Effector memory CD8-positive, alpha-beta T cell (primary cell): ENCODE data around the gene GPR152.
"Not testable (repeated sequence)": the region's sequence is repeated elsewhere in the genome, so short reads cannot be mapped to it uniquely, and the experiment has no call there.

ENCODE experiments used
- ATAC-seq: fragments of 150-1000 bp; cut with Tn5 transposase; replicated peaks from 2 replicates; pipeline ENCODE4 v1.10.0; 2021; ENCODE audit warnings: mild to moderate bottlenecking, moderate library complexity
- DNase-seq, 3 experiments: peaks; one replicate each; pipeline ENCODE4 v3.0.0; 2021
- H3K27ac Mint-ChIP-seq, 2 donors: one replicate each; pipeline ENCODE4 v1.8.0; 2022; ENCODE audit warnings: mild to moderate bottlenecking in 2 of 2, mixed read lengths in 2 of 2, moderate library complexity in 2 of 2
- H3K27me3 Mint-ChIP-seq, 2 donors: one replicate each; pipeline ENCODE4 v1.8.0; 2022; ENCODE audit warnings: mixed read lengths in 2 of 2
- H3K36me3 Mint-ChIP-seq: one replicate; pipeline ENCODE4 v1.8.0; 2022; ENCODE audit warnings: mild to moderate bottlenecking, moderate library complexity, mixed read lengths; ENCODE audit not compliant: insufficient read depth
- H3K4me1 Mint-ChIP-seq, 2 donors: one replicate each; pipeline ENCODE4 v1.8.0; 2022; ENCODE audit warnings: low read depth in 2 of 2, mixed read lengths in 2 of 2
- H3K4me3 Mint-ChIP-seq, 2 donors: one replicate each; pipeline ENCODE4 v1.8.0; 2022; ENCODE audit warnings: mild to moderate bottlenecking in 2 of 2, mixed read lengths in 2 of 2, moderate library complexity in 2 of 2
- H3K9me3 Mint-ChIP-seq, 2 donors: one replicate each; pipeline ENCODE4 v1.8.0; 2022; ENCODE audit warnings: mixed read lengths in 2 of 2

GPR152 gene

DNA sequence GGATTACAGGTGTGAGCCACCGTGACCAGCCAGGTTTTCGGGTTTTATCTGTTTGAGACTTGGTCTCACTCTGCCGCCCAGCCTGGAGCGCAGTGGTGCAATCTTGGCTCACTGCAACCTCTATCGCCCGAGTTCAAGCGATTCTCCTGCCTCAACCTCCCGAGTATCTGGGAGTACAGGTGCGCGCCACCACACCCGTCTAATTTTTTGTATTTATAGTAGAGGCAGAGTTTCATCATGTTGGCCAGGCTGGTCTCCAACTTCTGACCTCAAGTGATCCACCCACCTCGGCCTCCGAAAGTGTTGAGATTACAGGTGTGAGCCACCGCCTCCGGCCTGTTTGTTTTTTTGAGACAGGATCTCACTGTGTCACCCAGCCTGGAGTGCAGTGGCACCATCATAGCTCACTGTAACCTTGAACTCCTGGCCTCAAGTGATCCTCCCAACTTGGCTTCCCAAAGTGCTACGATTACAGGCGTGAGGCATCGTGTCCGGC lies 25.1 kb downstream of the GPR152 start:
- Mint-ChIP-seq H3K4me3 (peak overlapping the region; percentile 93 to 94), H3K36me3 (peaks cover 37% of the 10 kb centered on the region), H3K4me1 (peaks cover 30 to 37% of the 10 kb centered on the region in 2 donors), H3K27ac (peak overlapping the region; percentile 96 to 97)
- DNase-seq, H3K9me3 Mint-ChIP-seq, ATAC-seq, H3K27me3 Mint-ChIP-seq: not testable (repeated sequence)

DNA sequence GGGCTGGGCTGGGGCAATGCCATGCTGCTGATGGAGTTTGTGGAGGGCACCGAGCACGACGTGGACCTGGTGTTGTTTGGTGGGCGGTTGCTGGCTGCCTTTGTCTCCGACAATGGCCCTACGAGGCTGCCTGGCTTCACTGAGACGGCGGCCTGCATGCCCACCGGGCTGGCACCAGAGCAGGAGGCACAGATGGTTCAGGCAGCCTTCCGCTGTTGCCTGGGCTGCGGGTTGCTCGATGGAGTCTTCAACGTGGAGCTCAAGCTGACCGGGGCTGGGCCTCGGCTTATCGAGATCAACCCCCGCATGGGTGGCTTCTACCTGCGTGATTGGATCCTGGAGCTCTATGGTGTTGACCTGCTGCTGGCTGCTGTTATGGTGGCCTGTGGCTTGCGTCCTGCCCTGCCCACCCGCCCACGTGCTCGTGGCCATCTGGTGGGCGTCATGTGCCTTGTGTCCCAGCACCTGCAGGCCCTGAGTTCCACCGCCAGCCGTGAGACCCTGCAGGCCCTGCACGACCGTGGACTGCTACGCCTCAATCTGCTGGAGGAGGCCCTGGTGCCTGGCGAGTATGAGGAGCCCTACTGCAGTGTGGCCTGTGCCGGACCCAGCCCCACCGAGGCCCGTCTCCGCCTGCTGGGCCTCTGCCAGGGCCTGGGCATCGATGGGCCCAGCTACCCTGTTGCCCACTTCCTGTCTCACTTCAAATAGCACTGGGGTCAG lies 28.5 kb downstream of the GPR152 start:
- H3K27ac Mint-ChIP-seq = no peak overlapping the region
- no peaks in the 10 kb centered on the region for H3K9me3 Mint-ChIP-seq
- ATAC-seq = no peak
- peaks cover 34 to 40% of the 10 kb centered on the region in 2 donors for H3K4me1 Mint-ChIP-seq
- no peak for DNase-seq
- no peak overlapping the region for H3K4me3 Mint-ChIP-seq
- peaks cover 33% of the 10 kb centered on the region for H3K36me3 Mint-ChIP-seq
- H3K27me3 Mint-ChIP-seq = no peaks in the 10 kb centered on the region

DNA sequence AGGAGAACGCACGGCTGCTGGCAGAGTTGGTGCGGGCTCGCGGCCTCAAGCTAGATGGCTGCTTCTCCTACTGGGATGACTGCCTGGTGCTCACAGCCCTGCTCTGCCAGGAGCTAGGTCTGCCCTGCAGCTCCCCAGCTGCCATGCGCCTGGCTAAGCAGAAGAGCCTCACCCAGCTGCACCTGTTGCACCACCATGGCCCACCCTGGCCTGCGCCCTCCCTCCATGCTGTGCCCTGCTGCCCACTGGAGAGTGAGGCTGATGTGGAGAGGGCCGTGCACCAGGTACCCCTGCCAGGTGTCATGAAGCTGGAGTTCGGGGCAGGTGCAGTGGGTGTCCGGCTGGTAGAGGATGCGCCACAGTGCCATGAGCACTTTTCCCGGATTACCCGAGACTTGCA lies 29.1 kb downstream of the GPR152 start:
- H3K4me1 Mint-ChIP-seq = peaks cover 36 to 37% of the 10 kb centered on the region in 2 donors
- no peak overlapping the region for H3K4me3 Mint-ChIP-seq
- H3K27ac Mint-ChIP-seq = no peak overlapping the region
- no peak for ATAC-seq
- DNase-seq = no peak
- H3K36me3 Mint-ChIP-seq = peaks cover 28% of the 10 kb centered on the region
- no peaks in the 10 kb centered on the region for H3K9me3 Mint-ChIP-seq
- no peaks in the 10 kb centered on the region for H3K27me3 Mint-ChIP-seq

DNA sequence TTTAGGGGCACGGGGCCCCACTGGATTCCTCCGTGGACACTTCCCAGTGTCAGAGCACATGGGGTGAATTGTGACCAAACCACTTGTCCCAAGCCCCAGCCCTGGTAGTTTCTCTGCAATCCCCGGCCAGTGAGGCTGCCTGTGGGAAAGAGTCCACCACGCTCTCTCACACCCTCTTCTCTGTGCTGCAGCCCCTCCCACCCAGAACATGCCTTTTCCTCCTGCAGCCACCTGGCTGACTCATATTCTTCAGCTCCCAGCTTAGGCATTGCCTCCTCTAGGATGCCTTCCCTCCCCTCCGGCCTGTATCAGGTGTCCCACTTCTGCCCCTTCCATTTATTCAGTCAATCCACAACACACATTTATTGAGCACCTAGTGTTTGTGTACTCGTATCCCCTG lies 29.6 kb downstream of the GPR152 start:
- H3K27ac Mint-ChIP-seq = no peak overlapping the region
- ATAC-seq (no peak), DNase-seq (no peak)
- peaks cover 22% of the 10 kb centered on the region for H3K36me3 Mint-ChIP-seq
- no peaks in the 10 kb centered on the region for H3K9me3 Mint-ChIP-seq
- H3K27me3 Mint-ChIP-seq = no peaks in the 10 kb centered on the region
- peak overlapping the region; percentile 35 to 45 for H3K4me3 Mint-ChIP-seq
- H3K4me1 Mint-ChIP-seq = peaks cover 36 to 38% of the 10 kb centered on the region in 2 donors

DNA sequence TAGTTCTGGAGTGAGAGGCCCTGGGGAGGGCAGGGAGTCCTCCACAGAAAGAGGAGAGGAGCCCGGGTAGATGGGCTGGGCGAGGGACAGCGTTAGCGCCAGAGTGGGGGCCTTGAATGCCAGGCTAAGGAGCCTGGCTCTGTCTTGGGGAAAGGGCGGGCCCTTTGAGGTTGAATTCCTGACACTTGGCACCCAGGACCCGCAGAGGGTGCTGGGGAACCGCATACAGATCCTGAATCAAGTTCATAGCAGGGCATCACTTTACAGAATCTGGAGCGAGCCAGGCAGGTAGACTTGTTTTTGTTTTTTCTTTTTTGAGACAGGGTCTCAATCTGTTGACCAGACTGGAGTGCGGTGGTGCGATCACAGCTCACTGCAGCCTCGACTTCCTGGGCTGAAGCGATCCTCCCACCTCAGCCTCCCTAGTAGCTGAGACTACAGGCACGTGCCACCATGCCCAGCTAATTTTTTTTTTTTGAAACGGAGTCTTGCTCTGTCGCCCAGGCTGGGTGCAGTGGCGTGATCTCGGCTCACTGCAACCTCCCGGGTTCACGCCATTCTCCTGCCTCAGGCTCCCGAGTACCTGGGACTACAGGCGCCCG lies 31.0 kb downstream of the GPR152 start:
- Mint-ChIP-seq H3K4me1 (peaks cover 40 to 45% of the 10 kb centered on the region in 2 donors), H3K36me3 (peaks cover 14% of the 10 kb centered on the region), H3K27ac (peak overlapping the region; percentile 29 to 65), H3K4me3 (peak overlapping the region; percentile 62 to 72), H3K27me3 (no peaks in the 10 kb centered on the region), H3K9me3 (no peaks in the 10 kb centered on the region)
- DNase-seq (no peak), ATAC-seq (no peak)

DNA sequence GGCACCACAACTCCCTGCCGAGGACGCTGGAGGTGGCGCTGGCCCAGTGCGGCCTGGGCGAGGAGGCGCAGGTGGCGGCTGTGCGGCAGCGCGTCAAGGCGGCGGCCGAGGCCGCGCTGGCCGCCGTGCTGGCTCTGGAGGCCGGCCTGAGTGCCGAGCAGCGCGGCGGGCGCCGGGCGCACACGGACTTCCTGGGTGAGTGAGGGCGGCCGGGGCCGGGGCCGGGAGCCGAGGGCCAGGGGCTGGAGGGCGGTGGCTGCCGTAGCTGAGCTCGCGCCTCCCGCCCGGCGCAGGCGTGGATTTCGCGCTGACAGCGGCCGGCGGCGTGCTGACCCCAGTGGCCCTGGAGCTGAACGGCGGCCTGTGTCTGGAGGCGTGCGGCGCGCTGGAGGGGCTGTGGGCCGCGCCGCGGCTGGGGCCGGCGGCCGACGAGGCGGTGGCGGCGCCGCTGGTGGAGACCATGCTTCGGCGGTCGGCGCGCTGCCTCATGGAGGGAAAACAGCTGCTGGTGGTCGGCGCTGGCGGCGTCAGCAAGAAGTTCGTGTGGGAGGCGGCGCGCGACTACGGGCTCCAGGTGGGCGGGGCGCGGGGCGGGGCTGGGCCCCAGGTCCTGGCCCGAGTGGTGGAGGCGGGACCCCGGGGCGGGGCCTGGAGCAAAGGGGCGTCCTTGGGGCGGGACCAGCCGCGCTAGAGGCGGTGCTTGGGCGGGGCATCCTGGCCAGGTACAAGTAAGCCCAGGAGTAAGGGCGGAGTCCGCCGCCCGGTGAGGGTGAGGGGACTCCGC lies 31.7 kb downstream of the GPR152 start:
- H3K36me3 Mint-ChIP-seq = peaks cover 16% of the 10 kb centered on the region
- H3K27me3 Mint-ChIP-seq = no peaks in the 10 kb centered on the region
- peak overlapping the region; percentile 72 to 82 for H3K4me3 Mint-ChIP-seq
- H3K9me3 Mint-ChIP-seq = no peaks in the 10 kb centered on the region
- peak; percentile 96 to 99 (median 98) for DNase-seq
- ATAC-seq = peak; percentile 82
- H3K27ac Mint-ChIP-seq = peak overlapping the region; percentile 79 to 89
- H3K4me1 Mint-ChIP-seq = peaks cover 44 to 52% of the 10 kb centered on the region in 2 donors

DNA sequence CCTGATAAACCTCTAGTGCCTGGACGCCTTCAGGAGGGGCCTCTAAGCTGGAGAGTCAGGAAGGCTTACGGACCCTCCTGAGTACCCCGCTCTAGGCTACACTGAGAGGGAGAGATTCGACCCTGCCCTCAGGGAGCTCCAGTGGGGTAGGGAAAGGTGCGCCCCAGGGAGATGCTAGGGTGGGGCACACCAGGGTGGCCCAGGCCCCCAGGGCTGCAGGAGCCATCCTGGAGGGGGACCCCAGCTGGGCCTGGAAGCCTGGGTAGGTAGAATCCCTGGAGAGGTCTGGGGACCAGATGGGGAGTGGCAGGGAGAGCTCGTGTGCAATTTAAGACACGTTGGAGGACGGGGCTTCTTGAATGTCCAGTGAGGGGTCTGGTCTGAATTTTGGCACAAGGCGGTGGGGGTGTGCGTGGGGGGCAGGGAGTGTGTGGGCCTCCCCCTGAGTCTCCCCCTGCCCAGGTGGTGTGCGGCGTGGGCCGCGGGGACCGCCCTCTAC lies 32.3 kb downstream of the GPR152 start:
- ATAC-seq = no peak
- DNase-seq = no peak
- Mint-ChIP-seq H3K27ac (peak overlapping the region; percentile 79 to 89), H3K4me1 (peaks cover 45 to 53% of the 10 kb centered on the region in 2 donors), H3K4me3 (peak overlapping the region; percentile 72 to 82), H3K27me3 (no peaks in the 10 kb centered on the region), H3K36me3 (peaks cover 17% of the 10 kb centered on the region), H3K9me3 (no peaks in the 10 kb centered on the region)

DNA sequence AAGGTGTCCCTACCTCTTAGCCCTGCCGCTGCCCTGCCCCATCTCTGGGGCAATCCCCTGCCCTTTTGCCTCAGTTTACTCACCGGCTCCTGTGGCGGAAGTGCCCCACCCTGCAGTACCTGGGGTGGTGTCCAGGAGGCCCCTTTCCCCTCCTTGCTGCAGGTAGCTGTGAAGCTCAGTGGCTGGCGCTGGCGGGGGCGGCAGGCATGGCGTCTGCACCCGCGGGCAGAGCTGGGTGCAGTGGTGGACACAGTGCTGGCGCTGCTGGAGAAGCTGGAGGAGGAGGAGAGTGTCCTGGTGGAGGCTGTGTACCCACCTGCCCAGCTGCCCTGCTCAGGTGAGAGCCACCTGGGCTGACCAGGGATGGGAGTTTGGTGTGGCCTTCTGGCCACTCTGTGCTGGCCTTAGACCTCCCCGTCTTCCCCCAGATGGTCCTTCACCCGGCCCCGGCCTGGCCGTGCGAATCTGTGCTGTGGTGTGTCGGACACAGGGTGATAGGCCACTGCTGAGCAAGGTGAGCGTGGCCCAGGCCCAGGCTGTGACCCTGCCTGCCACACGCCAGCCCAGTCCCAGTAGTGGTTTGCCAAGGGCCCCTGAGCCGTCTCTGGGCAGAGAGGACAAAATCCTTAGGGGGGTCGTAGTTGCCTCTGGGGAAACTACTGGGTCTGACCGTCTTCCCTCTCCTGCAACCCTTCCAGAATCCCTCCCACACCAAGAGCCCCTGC lies 33.0 kb downstream of the GPR152 start:
- Mint-ChIP-seq H3K36me3 (peaks cover 21% of the 10 kb centered on the region), H3K27me3 (no peaks in the 10 kb centered on the region), H3K4me1 (peaks cover 46 to 54% of the 10 kb centered on the region in 2 donors), H3K9me3 (no peaks in the 10 kb centered on the region), H3K27ac (peak overlapping the region; percentile 79 to 89), H3K4me3 (peak overlapping the region; percentile 72 to 82)
- no peak for DNase-seq
- no peak for ATAC-seq

DNA sequence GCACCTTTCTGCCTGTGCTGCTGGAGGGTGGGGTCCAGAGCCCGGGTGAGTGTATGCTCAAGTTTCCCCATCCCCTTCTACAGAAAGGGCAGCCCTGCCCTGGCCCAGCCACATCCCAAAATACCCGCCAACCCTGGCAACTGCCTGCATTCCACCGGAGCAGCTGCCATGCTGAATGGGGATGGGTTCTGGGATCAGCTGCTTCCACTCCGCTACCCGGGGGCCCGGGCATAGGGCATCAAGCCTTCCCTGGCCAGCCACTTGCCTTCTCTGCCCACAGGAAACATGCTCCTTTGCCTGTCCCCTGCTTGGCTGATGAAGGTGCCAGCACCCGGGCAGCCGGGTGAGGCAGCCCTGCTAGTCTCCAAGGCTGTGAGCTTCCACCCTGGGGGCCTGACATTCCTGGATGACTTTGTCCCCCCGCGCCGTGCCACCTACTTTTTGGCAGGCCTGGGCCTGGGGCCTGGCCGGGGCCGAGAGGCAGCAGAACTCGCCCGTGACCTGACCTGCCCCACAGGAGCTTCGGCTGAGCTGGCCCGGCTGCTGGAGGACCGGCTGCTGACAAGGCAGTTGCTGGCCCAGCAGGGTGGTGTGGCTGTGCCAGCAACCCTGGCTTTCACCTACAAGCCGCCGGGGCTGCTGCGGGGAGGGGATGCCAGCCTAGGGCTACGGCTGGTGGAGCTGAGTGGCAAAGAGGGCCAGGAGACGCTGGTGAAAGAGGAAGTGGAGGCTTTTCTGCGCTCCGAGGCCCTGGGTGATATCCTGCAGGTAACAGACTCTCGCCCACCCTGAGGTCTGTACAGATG lies 33.9 kb downstream of the GPR152 start:
- H3K4me3 Mint-ChIP-seq = peak overlapping the region; percentile 72 to 82
- peak; percentile 16 for ATAC-seq
- H3K36me3 Mint-ChIP-seq = peaks cover 21% of the 10 kb centered on the region
- peak in 1 of 3 experiments; percentile 56 for DNase-seq
- H3K9me3 Mint-ChIP-seq = no peaks in the 10 kb centered on the region
- H3K27ac Mint-ChIP-seq = peak overlapping the region; percentile 79 to 87
- H3K4me1 Mint-ChIP-seq = peaks cover 51 to 55% of the 10 kb centered on the region in 2 donors
- H3K27me3 Mint-ChIP-seq = no peaks in the 10 kb centered on the region

DNA sequence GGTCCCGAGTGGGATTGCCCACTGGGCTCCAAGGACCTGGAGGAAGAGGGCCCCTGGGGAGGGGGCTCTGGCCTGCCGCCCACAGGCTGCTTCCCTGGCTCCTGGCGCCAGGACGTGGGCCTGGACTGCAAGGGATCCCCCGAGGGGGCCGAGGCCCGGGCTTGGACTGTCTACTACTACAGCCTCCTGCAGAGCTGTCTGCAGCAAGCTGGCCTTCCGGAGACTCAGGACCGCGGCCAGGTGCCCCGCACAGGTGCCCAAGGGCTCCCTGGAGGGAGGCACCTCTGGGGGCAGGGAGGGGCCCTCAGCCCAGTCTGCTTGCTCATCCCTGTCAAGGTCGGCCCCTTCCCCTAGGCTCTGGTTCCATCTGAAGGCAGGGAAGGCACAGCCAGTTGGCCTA lies 35.1 kb downstream of the GPR152 start:
- no peak for DNase-seq
- no peaks in the 10 kb centered on the region for H3K9me3 Mint-ChIP-seq
- H3K4me3 Mint-ChIP-seq = peak overlapping the region; percentile 80 to 82
- H3K36me3 Mint-ChIP-seq = peaks cover 18% of the 10 kb centered on the region
- peak overlapping the region; percentile 58 to 87 for H3K27ac Mint-ChIP-seq
- H3K27me3 Mint-ChIP-seq = no peaks in the 10 kb centered on the region
- peaks cover 56 to 63% of the 10 kb centered on the region in 2 donors for H3K4me1 Mint-ChIP-seq
- no peak for ATAC-seq

DNA sequence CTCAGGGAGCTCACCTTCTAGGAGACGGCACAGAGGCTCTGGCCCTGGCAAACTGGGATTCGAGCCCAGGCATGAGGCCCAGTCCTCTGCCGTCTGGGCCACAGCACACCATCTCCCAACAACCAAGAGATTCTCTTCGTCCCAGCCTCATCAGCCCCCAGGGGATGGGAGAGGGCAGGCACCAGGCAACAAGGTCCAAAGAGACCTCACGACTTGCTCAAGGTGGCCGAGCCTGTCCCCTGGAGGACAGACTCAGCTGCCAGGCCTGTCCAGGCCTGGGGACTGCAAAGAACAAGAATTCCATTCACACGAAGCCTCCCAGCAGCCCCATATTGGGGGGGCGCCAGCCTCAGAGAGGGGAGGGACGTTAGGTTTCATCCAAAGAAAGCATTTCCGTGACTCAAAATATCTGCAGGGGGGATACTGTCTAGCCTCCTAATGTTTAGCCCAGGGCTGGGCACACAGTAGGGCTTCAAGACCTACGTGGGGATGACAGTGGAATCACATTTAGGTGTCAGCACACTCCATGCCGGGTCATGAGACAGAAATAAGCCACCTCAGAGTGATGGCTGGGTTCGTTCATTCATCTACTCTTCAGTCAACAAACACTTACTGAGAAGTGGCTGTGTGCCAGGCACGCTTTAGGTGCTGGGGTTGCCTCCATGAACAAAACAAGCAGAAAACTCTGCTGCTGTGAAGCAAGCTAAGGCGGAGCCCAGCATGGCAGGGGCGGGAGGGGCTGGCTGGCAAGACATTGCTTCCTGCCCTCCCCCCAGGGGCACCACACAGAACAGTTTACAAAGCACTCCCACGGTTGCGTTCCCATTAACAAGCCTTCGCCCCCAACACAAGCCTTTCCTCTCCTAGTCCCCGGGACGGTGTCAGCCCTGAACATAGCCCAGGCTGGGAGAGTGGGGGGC lies 35.9 kb downstream of the GPR152 start:
- peaks cover 64 to 70% of the 10 kb centered on the region in 2 donors for H3K4me1 Mint-ChIP-seq
- no peaks in the 10 kb centered on the region for H3K9me3 Mint-ChIP-seq
- DNase-seq (peak; percentile 74 to 79 (median 78)), ATAC-seq (peak; percentile 51)
- peaks cover 21% of the 10 kb centered on the region for H3K36me3 Mint-ChIP-seq
- H3K27ac Mint-ChIP-seq = peak overlapping the region; percentile 87 to 91
- H3K27me3 Mint-ChIP-seq = no peaks in the 10 kb centered on the region
- peak overlapping the region; percentile 80 to 82 for H3K4me3 Mint-ChIP-seq
